Tibial artery (tissue), 4 donors: ENCODE results near the gene LRRC8B.

Source experiments
- DNase-seq, 2 donors: peaks; one replicate each; pipeline ENCODE4 v3.0.0-alpha.2; 2019
- H3K27ac ChIP-seq, 2 donors: fragments of 200-600 bp; sonication (generic) in 1 of 2; 1 replicate in 1 of 2; 2 replicates in 1 of 2; pipeline ENCODE4 v1.5.1; 2018 to 2019; ENCODE audit warnings: mild to moderate bottlenecking in 1 of 2
- H3K27me3 ChIP-seq, 2 donors: fragments of 200-600 bp; sonication (generic) in 1 of 2; one replicate each; pipeline versions ENCODE4 v1.5.1 to v1.6.0; 2016 to 2019
- H3K36me3 ChIP-seq, 3 donors: fragments of 200-600 bp; sonication (generic) in 2 of 3; one replicate each; pipeline ENCODE4 v1.5.1; 2016 to 2019; ENCODE audit warnings: mild to moderate bottlenecking in 2 of 3
- H3K4me1 ChIP-seq, 4 donors: fragments of 200-600 bp; sonication (generic) in 2 of 4; 1 replicate in 3 of 4; 2 replicates in 1 of 4; pipeline ENCODE4 v1.5.1; 2016 to 2019
- H3K4me3 ChIP-seq, 2 donors: fragments of 200-600 bp; sonication (generic) in 1 of 2; 1 replicate in 1 of 2; 2 replicates in 1 of 2; pipeline ENCODE4 v1.5.1; 2018 to 2019; ENCODE audit warnings: mild to moderate bottlenecking in 2 of 2
- H3K9me3 ChIP-seq, 3 donors: fragments of 200-600 bp; sonication (generic) in 1 of 3; one replicate each; pipeline ENCODE4 v1.5.1; 2016 to 2019
- intact Hi-C: fragments of 100-400 bp; cut with DNase I; formaldehyde crosslinking; loops from one replicate; pipeline ENCODE4 v1.15.0; 2023; ENCODE audit warnings: low total_unique reads
- TF ChIP-seq, protein P1 (sequence below), 2 experiments: fragments of 200-600 bp in 1 of 2; fragments of 450-650 bp in 1 of 2; IDR thresholded peaks; one replicate each; pipeline ENCODE4 v1.5.1; 2017 to 2019; ENCODE audit warnings: antibody characterized with exemption in 2 of 2, mild to moderate bottlenecking in 1 of 2, moderate library complexity in 1 of 2

Gene LRRC8B

DNA sequence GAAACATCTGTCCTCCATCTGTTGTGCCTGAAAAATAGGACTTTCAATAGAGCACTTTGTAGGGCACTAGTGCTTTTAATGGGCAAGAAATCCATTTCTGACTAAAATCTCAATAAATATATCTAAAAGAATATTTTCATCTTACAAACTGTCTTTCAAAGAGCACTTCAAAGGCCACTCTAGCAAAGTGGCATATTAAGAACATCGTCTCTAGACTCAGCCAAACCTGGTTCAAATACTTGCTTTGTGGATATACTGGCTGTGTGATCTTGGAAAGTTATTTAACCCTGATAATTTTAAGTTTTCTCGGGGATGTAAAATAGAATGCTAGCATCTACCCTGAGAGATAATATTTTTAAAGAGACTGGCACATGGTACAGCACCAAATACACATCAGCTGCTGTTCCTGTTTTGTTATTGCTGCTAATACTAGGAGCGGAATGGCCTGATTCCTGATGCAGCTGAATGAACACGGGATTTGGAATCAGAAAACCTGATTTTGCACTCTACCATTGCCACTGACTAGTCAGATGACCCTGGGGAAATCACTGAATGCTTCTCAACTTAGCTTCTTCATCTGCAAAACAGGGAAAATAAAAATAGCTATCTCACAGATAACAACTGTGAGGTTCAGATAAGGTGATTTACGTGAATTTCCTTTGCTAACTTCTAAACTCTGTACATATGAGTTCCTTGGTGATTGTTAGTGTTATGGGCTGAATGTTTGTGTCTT, 83.1 kb downstream of the LRRC8B start:
- TF ChIP-seq, protein P1, sequence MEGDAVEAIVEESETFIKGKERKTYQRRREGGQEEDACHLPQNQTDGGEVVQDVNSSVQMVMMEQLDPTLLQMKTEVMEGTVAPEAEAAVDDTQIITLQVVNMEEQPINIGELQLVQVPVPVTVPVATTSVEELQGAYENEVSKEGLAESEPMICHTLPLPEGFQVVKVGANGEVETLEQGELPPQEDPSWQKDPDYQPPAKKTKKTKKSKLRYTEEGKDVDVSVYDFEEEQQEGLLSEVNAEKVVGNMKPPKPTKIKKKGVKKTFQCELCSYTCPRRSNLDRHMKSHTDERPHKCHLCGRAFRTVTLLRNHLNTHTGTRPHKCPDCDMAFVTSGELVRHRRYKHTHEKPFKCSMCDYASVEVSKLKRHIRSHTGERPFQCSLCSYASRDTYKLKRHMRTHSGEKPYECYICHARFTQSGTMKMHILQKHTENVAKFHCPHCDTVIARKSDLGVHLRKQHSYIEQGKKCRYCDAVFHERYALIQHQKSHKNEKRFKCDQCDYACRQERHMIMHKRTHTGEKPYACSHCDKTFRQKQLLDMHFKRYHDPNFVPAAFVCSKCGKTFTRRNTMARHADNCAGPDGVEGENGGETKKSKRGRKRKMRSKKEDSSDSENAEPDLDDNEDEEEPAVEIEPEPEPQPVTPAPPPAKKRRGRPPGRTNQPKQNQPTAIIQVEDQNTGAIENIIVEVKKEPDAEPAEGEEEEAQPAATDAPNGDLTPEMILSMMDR (IDR thresholded peaks at IDR 0.05), result no peak

DNA sequence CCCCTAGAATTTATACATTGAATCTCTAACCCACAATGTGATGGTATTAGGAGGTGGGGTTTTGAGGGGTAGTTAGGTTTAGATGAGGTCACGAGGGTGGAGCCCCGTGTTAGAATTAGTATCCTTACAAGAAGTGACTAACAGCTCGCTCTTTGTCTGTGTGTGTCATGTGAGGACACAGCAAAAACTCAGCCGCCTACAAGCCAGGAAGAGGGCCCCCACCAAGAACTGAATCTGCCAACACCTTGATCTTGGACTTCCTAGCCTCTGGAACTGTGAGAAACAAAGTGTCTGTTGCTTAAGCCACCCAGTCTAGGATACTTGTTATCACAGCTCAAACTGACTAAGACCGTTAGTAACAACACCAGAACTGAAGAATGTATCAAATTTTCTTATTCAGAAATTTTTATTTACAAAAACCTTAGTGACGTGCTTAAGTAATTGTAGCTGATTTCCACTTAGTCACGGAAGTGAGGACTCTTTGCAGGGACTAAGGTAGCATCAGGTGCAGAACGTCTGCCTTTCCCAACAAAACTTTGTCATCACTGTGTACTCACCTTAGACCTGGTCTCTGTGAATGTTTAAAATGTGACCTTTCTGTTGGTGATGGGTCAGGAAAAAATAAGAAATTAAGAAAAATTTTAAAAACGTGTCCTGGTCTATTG, 83.8 kb downstream of the LRRC8B start:
- H3K9me3 ChIP-seq, result no peaks in the 10 kb centered on the region
- intact Hi-C loops, result loop anchor here (10.0 kb wide), 1 partner anchor 156 kb away; no protein-coding TSS in a partner anchor
- DNase-seq, result no peak
- H3K27ac ChIP-seq, result no peak overlapping the region
- no peaks in the 10 kb centered on the region for H3K27me3 ChIP-seq
- peaks cover 0 to 8% (median 3%) of the 10 kb centered on the region in 4 donors for H3K4me1 ChIP-seq
- peaks cover 0 to 7% (median 0%) of the 10 kb centered on the region in 3 donors for H3K36me3 ChIP-seq
- H3K4me3 ChIP-seq, result no peak overlapping the region
- TF ChIP-seq, protein P1 (IDR thresholded peaks at IDR 0.05), result no peak

More for the DNA sequence above, 83.1 kb downstream of the LRRC8B start:
- Histone ChIP-seq H3K36me3 (peaks cover 0 to 7% (median 0%) of the 10 kb centered on the region in 3 donors), H3K27ac (no peak overlapping the region), H3K4me3 (no peak overlapping the region), H3K4me1 (peaks cover 0 to 8% (median 3%) of the 10 kb centered on the region in 4 donors), H3K9me3 (no peaks in the 10 kb centered on the region), H3K27me3 (no peaks in the 10 kb centered on the region)
- intact Hi-C loops, result loop anchor here (10.0 kb wide), 1 partner anchor 157 kb away; no protein-coding TSS in a partner anchor
- DNase-seq, result no peak

DNA sequence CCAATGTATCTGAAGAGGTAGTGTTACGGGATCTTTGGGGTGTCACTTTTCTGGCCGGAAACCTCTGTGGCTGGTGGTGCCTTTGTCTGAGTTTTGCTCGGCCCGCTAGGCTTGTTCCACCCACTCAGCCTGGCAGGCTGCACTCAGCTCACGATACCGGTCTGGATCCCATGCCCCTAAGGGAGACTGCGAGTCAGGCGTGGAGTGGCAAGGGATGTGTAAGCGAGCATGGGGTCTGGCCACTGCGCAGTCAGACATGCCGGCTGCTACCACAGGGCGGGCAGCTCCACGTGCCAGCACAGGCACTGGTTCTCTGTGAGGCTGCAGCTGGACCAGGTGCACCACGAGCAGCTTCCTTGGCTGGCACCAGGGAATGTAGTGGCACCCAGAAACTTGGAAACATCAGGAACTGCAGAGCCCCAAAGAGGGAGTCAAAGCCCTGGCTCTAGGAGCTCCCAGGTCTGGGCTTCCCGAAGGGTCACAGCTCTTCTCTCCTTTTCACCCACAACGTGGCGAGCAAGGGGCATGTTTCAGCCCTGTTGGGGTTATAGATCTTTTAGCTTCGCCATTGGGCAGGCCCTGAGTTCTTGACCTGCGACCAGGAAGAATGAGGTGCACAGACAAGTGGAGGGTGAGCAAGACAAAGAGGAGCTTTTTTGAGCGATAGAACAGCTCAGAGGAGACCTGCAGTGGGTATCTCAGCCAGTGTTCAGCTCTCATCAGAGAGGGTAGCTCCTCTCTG, 84.5 kb downstream of the LRRC8B start:
- peaks cover 0 to 8% (median 3%) of the 10 kb centered on the region in 4 donors for H3K4me1 ChIP-seq
- H3K27me3 ChIP-seq, result no peaks in the 10 kb centered on the region
- no peaks in the 10 kb centered on the region for H3K9me3 ChIP-seq
- TF ChIP-seq, protein P1 (IDR thresholded peaks at IDR 0.05), result no peak
- H3K36me3 ChIP-seq, result peaks cover 0 to 7% (median 0%) of the 10 kb centered on the region in 3 donors
- no peak overlapping the region for H3K4me3 ChIP-seq
- intact Hi-C loops, result loop anchor here (10.0 kb wide), 1 partner anchor 156 kb away; no protein-coding TSS in a partner anchor
- DNase-seq, result no peak
- no peak overlapping the region for H3K27ac ChIP-seq

DNA sequence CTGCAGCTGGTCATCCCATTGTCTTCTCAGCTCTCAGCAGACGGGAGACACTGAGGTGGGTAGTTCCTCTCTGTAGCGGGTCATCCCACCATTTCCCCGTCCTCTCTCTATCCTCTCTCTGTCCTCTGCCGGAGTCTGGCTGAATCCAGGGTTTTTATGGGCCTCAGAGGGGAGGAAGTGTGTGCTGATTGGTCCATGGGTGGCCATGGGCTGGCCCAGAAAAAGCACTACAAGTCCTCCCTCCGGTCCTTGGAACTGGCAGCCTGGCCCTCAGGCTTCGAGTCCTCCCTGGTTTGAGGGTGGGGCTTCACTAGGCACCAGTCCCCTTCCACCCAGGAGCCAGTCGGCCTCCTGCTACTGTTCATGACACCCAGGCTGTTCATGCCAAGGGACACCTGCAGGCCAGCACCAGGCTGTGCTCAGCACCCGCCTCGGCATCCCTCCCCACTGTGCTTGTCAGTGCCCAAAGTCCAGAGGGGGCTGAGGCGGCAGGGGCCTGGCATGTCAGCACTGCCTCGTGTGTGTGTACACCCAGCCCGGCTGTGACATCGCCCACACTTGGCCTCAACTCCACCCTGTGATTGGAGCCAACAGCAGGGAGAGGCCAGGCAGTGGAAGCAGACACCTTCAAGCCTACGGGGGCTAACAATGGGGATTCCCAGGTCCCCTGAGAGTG, 85.3 kb downstream of the LRRC8B start:
- no peak for DNase-seq
- H3K27me3 ChIP-seq, result no peaks in the 10 kb centered on the region
- intact Hi-C loops, result loop anchor here (10.0 kb wide), 1 partner anchor 155 kb away; no protein-coding TSS in a partner anchor
- H3K36me3 ChIP-seq, result peaks cover 0 to 7% (median 0%) of the 10 kb centered on the region in 3 donors
- no peaks in the 10 kb centered on the region for H3K9me3 ChIP-seq
- H3K4me1 ChIP-seq, result peaks cover 0 to 8% (median 3%) of the 10 kb centered on the region in 4 donors
- no peak overlapping the region for H3K4me3 ChIP-seq
- no peak overlapping the region for H3K27ac ChIP-seq
- TF ChIP-seq, protein P1 (IDR thresholded peaks at IDR 0.05), result no peak

DNA sequence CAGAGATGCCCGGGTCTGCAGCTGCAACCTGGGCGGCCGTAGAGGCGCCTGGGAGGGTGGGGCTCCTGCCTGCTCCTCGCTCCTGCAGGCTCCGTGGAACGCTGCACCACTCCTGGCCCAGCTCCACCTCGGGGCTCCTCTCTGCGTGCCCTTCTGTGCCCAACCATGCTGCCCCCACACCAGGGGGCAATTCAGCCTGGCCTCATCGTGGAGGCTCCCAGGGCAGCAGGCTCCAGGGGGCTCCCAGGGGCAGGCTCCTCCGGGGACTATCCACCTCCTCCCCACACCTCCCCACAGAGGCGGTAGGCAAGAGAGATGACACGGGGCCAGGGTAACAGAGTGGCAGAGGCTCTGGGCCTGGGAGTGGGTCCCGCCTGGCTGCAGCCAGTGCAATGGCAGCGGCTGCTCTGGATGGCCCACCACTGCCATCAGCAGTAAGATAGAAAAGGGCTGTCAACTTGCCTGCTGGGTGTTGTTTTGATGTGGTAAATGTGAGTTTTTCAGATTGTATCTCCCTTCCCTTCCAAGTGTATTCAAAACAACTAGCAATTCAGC, 85.9 kb downstream of the LRRC8B start:
- no peaks in the 10 kb centered on the region for H3K9me3 ChIP-seq
- H3K27me3 ChIP-seq, result no peaks in the 10 kb centered on the region
- TF ChIP-seq, protein P1 (IDR thresholded peaks at IDR 0.05), result no peak
- H3K4me3 ChIP-seq, result no peak overlapping the region
- intact Hi-C loops, result no loop called here
- no peak for DNase-seq
- H3K4me1 ChIP-seq, result peaks cover 0 to 7% (median 3%) of the 10 kb centered on the region in 4 donors
- peaks cover 0 to 7% (median 0%) of the 10 kb centered on the region in 3 donors for H3K36me3 ChIP-seq
- H3K27ac ChIP-seq, result no peak overlapping the region
